Endothelial cell (in vitro differentiated cells): ENCODE results near the gene HOXC12. TPM values are rescaled to one million over a fixed set of nuclear protein-coding genes. Genes with fewer than 3 reads are reported as not detected.
A peak's percentile ranks its signal among the peaks of the same experiment; 100 is the strongest.

Experiments used
- DNase-seq: peaks from one replicate; pipeline ENCODE4 v3.0.0; 2021; ENCODE audit warnings: low spot score
- H3K27ac Mint-ChIP-seq: one replicate; pipeline ENCODE4 v1.8.0; 2021; ENCODE audit warnings: mixed read lengths, inconsistent platforms; ENCODE audit not compliant: unreplicated experiment
- H3K27me3 Mint-ChIP-seq: one replicate; pipeline ENCODE4 v1.8.0; 2021; ENCODE audit warnings: mild to moderate bottlenecking, moderate library complexity, mixed read lengths, inconsistent platforms; ENCODE audit not compliant: unreplicated experiment
- H3K36me3 Mint-ChIP-seq: one replicate; pipeline ENCODE4 v1.8.0; 2021; ENCODE audit warnings: mild to moderate bottlenecking, low read depth, mixed read lengths, inconsistent platforms; ENCODE audit not compliant: unreplicated experiment
- H3K4me1 Mint-ChIP-seq: one replicate; pipeline ENCODE4 v1.8.0; 2021; ENCODE audit warnings: mild to moderate bottlenecking, mixed read lengths, inconsistent platforms; ENCODE audit not compliant: unreplicated experiment
- H3K4me3 Mint-ChIP-seq: one replicate; pipeline ENCODE4 v1.8.0; 2021; ENCODE audit warnings: mild to moderate bottlenecking, mixed read lengths, inconsistent platforms; ENCODE audit not compliant: unreplicated experiment
- H3K9me3 Mint-ChIP-seq: one replicate; pipeline ENCODE4 v1.8.0; 2021; ENCODE audit warnings: mixed read lengths, inconsistent platforms; ENCODE audit not compliant: unreplicated experiment
- total RNA-seq: library from RNA; stranded (reverse); fragmentation: NEBNext Ultra II Directional; extraction: Animal tissue kit (Norgen Biotek cat#: 25700); gene quantifications from one replicate; pipeline ENCODE4 v1.2.1, GENCODE V29; 2021; ENCODE audit not compliant: unreplicated experiment
- TF ChIP-seq, protein P1 (sequence below): fragments of 200-600 bp; sonication (generic); IDR thresholded peaks from one replicate; pipeline ENCODE4 v1.5.0; 2021; ENCODE audit warnings: antibody characterized with exemption; ENCODE audit not compliant: unreplicated experiment

The HOXC12 gene
- total RNA-seq, 1 donor from 2014 or later = 1.3 TPM

DNA sequence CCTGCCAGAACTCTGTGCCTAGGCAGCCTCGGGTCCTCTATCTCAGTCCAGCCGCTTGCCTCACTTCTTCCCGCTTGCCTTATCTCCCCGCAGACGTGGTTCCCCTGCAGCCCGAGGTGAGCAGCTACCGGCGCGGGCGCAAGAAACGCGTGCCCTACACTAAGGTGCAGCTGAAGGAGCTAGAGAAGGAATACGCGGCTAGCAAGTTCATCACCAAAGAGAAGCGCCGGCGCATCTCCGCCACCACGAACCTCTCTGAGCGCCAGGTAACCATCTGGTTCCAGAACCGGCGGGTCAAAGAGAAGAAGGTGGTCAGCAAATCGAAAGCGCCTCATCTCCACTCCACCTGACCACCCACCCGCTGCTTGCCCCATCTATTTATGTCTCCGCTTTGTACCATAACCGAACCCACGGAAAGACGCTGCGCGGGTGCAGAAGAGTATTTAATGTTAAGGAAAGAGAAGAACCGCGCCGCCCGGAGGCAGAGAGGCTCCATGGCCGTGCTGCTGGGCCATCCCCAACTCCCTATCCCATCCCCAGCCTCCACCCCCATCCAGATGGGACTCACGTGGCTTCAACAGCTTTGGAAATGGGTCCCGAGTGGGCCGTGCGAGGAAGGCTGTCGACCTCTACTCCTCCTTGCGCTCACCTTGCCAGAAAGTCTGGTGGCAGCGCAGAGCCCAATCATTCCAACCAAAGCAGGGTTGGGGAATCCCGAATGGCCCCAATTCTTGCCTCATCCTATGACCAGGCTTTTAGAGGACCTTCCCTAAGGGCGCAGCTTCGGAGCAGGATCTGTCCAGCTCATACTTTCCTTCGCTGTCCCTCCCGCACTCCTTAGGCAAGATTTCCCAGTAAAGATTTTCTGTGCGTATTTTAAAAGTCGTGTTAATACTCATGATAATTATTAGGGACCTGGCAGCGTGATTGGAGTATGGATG lies 9.5 kb upstream of the HOXC12 start:
- H3K27ac Mint-ChIP-seq = no peak overlapping the region
- no peak for DNase-seq

GRCh38 chr12:53947743-53948142 lies 7.0 kb upstream of the HOXC12 start:
- no peak overlapping the region for H3K4me3 Mint-ChIP-seq
- TF ChIP-seq, protein P1, sequence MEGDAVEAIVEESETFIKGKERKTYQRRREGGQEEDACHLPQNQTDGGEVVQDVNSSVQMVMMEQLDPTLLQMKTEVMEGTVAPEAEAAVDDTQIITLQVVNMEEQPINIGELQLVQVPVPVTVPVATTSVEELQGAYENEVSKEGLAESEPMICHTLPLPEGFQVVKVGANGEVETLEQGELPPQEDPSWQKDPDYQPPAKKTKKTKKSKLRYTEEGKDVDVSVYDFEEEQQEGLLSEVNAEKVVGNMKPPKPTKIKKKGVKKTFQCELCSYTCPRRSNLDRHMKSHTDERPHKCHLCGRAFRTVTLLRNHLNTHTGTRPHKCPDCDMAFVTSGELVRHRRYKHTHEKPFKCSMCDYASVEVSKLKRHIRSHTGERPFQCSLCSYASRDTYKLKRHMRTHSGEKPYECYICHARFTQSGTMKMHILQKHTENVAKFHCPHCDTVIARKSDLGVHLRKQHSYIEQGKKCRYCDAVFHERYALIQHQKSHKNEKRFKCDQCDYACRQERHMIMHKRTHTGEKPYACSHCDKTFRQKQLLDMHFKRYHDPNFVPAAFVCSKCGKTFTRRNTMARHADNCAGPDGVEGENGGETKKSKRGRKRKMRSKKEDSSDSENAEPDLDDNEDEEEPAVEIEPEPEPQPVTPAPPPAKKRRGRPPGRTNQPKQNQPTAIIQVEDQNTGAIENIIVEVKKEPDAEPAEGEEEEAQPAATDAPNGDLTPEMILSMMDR = no peak

More for the DNA sequence above, 9.5 kb upstream of the HOXC12 start:
- H3K4me3 Mint-ChIP-seq = peak overlapping the region; percentile 60
- no peaks in the 10 kb centered on the region for H3K9me3 Mint-ChIP-seq
- H3K4me1 Mint-ChIP-seq = peaks cover 10% of the 10 kb centered on the region
- TF ChIP-seq, protein P1 = no peak
- peaks cover under 1% of the 10 kb centered on the region for H3K36me3 Mint-ChIP-seq
- H3K27me3 Mint-ChIP-seq = peaks cover 34% of the 10 kb centered on the region

GRCh38 chr12:53948650-53949593 lies 5.8 kb upstream of the HOXC12 start:
- Mint-ChIP-seq H3K4me1 (peaks cover 11% of the 10 kb centered on the region), H3K27ac (no peak overlapping the region), H3K9me3 (no peaks in the 10 kb centered on the region), H3K4me3 (no peak overlapping the region), H3K27me3 (peaks cover 36% of the 10 kb centered on the region), H3K36me3 (peaks cover 5% of the 10 kb centered on the region)
- TF ChIP-seq, protein P1 = peak; percentile 13
- DNase-seq = no peak

More at GRCh38 chr12:53947743-53948142, 7.0 kb upstream of the HOXC12 start:
- Mint-ChIP-seq H3K4me1 (peaks cover 7% of the 10 kb centered on the region), H3K27me3 (peaks cover 33% of the 10 kb centered on the region), H3K27ac (no peak overlapping the region), H3K9me3 (no peaks in the 10 kb centered on the region), H3K36me3 (no peaks in the 10 kb centered on the region)
- DNase-seq = no peak

- Mint-ChIP-seq H3K4me1 (peaks cover 7% of the 10 kb centered on the region), H3K36me3 (peaks cover 5% of the 10 kb centered on the region)
These were observed 4.9 kb upstream of the HOXC12 start for GRCh38 chr12:53949631-53950436.

More at GRCh38 chr12:53949631-53950436, 4.9 kb upstream of the HOXC12 start:
- no peaks in the 10 kb centered on the region for H3K9me3 Mint-ChIP-seq
- DNase-seq = no peak
- H3K27ac Mint-ChIP-seq = no peak overlapping the region
- TF ChIP-seq, protein P1 = no peak
- no peak overlapping the region for H3K4me3 Mint-ChIP-seq
- peaks cover 42% of the 10 kb centered on the region for H3K27me3 Mint-ChIP-seq
